ENCODE measurements around the gene MRPS7. TPM values are rescaled to one million over a fixed set of nuclear protein-coding genes. Genes with fewer than 3 reads are reported as not detected.
A peak's percentile ranks its signal among the peaks of the same experiment; 100 is the strongest.

Gene MRPS7
- total and polyA plus RNA-seq, 2 of the 8 experiments (the other 6 are each of a cell fraction or from before 2014, with no cell fraction given): 63.4 to 79.4 TPM

- H3K79me2 ChIP-seq (ENCODE audit: control insufficient read depth in 1 of 2, insufficient read depth in 2 of 2, low read length in 2 of 2): no peaks in the 10 kb centered on the region
- H3K23ac ChIP-seq (ENCODE audit: insufficient read length): no peak overlapping the region
- peaks cover 14 to 29% of the 10 kb centered on the region in 2 experiments for H4K20me1 ChIP-seq (replicated peaks in 1 of 2; ENCODE audit: control insufficient read depth in 1 of 2, insufficient read depth in 2 of 2, low read length in 2 of 2)
- H3K4me2 ChIP-seq (ENCODE audit: insufficient read depth in 1 of 2, low read depth in 2 of 2, low read length in 2 of 2): no peak overlapping the region
- H3K4ac ChIP-seq (replicated peaks; ENCODE audit: insufficient read length, low read depth, low read length): no peak overlapping the region
- no peak overlapping the region for H3K56ac ChIP-seq (replicated peaks; ENCODE audit: insufficient read length, low read depth, low read length)
- 83% methylated on average over 13 of the region's 13 CpGs; no CpG with 5 or more reads in 1 of the 2 experiments for WGBS, 2 experiments (ENCODE audit: extremely low coverage in 1 of 2, insufficient coverage in 1 of 2, insufficient read length in 1 of 2, insufficient replicate concordance in 2 of 2, low coverage in 1 of 2, low lambda C conversion rate in 2 of 2, missing lambda C conversion rate in 1 of 2)
- H3K14ac ChIP-seq (ENCODE audit: insufficient read length): no peak overlapping the region
- no peaks in the 10 kb centered on the region for H3K27me3 ChIP-seq (replicated peaks in 1 of 4; ENCODE audit: control insufficient read depth in 3 of 4, extremely low read depth in 1 of 4, insufficient read depth in 3 of 4, low read length in 3 of 4)
- H2BK5ac ChIP-seq (ENCODE audit: low read depth, low read length): no peak overlapping the region
- H2AFZ ChIP-seq (ENCODE audit: low read length): no peak overlapping the region
- no peak overlapping the region for H2BK12ac ChIP-seq (ENCODE audit: low read depth, low read length)
- H4K8ac ChIP-seq (ENCODE audit: extremely low read depth, insufficient read depth, low read length): no peak overlapping the region
- no peak overlapping the region for H3K27ac ChIP-seq (ENCODE audit: low read depth, low read length)
- H3K9ac ChIP-seq (replicated peaks in 1 of 4; ENCODE audit: extremely low read depth in 1 of 4, low read depth in 3 of 4, low read length in 3 of 4): no peak overlapping the region
- H3K9me3 ChIP-seq (ENCODE audit: insufficient read depth in 2 of 2, low read depth in 1 of 2, low read length in 1 of 2): no peaks in the 10 kb centered on the region
- CTCF ChIA-PET (ENCODE audit: partially characterized antibody): interaction anchor here (0.6 to 16.5 kb wide), 22 partner anchors 9 to 186 kb away, joined by 3 to 369 read pairs (median 6); partner anchors contain the start of genes GGA3, MIF4GD, MRPS7 and NT5C
- no peaks in the 10 kb centered on the region for H3K79me1 ChIP-seq (ENCODE audit: low read depth, low read length)
- H2BK15ac ChIP-seq (ENCODE audit: low read length): no peak overlapping the region
- no peak overlapping the region for H4K5ac ChIP-seq (ENCODE audit: insufficient read length, low read depth, low read length)
- no peak overlapping the region for H2BK120ac ChIP-seq (replicated peaks; ENCODE audit: low read depth, low read length)
- FAIRE-seq: peak; percentile 7
- no peak overlapping the region for H4K91ac ChIP-seq (replicated peaks; ENCODE audit: insufficient read length, low read length)
- DNase-seq (ENCODE audit: low read depth in 1 of 2, low spot score in 2 of 2): peak in 1 of 2 experiments; percentile 72
- H2AK5ac ChIP-seq (ENCODE audit: low read depth, low read length): no peak overlapping the region
- peaks cover 0 to 4% (median 0%) of the 10 kb centered on the region in 4 experiments; a peak in 3 of 7 replicates for H3K4me1 ChIP-seq (replicated peaks in 1 of 4; ENCODE audit: control insufficient read depth in 3 of 4, insufficient read depth in 4 of 4, low read length in 3 of 4)
- H3K18ac ChIP-seq (ENCODE audit: extremely low read depth, low read length): no peak overlapping the region
- peaks cover 37 to 72% (median 66%) of the 10 kb centered on the region in 4 experiments for H3K36me3 ChIP-seq (ENCODE audit: control insufficient read depth in 2 of 4, insufficient read depth in 4 of 4, low read length in 3 of 4)
- H2BK20ac ChIP-seq (ENCODE audit: low read length): no peak overlapping the region
- POLR2A ChIA-PET (ENCODE audit: partially characterized antibody): interaction anchor here (0.6 to 6.3 kb wide), 8 partner anchors 10 to 193 kb away, joined by 3 to 53 read pairs (median 4); partner anchors contain the start of gene MIF4GD
- H3K4me3 ChIP-seq (ENCODE audit: extremely low read depth in 1 of 4, insufficient read depth in 2 of 4, low read depth in 3 of 4, low read length in 4 of 4): no peak overlapping the region
- H3K23me2 ChIP-seq (ENCODE audit: low read depth, low read length): no peaks in the 10 kb centered on the region
- peak; percentile 83 to 96 (median 94) for TF ChIP-seq CTCF (IDR thresholded peaks at IDR 0.05; ENCODE audit: control extremely low read depth in 1 of 3, insufficient read depth in 1 of 3, low read depth in 1 of 3, low read length in 3 of 3)
- TF ChIP-seq EZH2 (IDR thresholded peaks at IDR 0.05; ENCODE audit: low read depth, low read length, severe bottlenecking): no peak
- no peak for TF ChIP-seq KDM5A (IDR thresholded peaks at IDR 0.05; ENCODE audit: low read length)
- no peak for TF ChIP-seq KDM1A (IDR thresholded peaks at IDR 0.05; ENCODE audit: borderline replicate concordance, low read length)
- TF ChIP-seq CREB1 (IDR thresholded peaks at IDR 0.05): peak; percentile 20; the same call in 1 of the 2 replicates
- no peak for TF ChIP-seq RNF2 (IDR thresholded peaks at IDR 0.05; ENCODE audit: borderline replicate concordance, low read depth, low read length, missing control alignments, poor library complexity, severe bottlenecking)
- TF ChIP-seq CBX8 (IDR thresholded peaks at IDR 0.05; ENCODE audit: borderline replicate concordance, low read depth, low read length): no peak
- TF ChIP-seq RXRA (IDR thresholded peaks at IDR 0.05; ENCODE audit: insufficient read depth, low read depth, low read length): 0 out of 2 replicates have a peak, but pooled peaks have one; percentile 48
- TF ChIP-seq SIN3A (conservative IDR thresholded peaks at IDR 0.05 in 1 of 2, IDR thresholded peaks at IDR 0.05 in 1 of 2; ENCODE audit: low read depth in 1 of 2, low read length in 2 of 2): 0 out of 4 replicates have a peak, but pooled peaks of 1 of the 2 experiments have one; percentile 23
Measured at GRCh38 chr17:75238684-75239191, 22.9 kb upstream of the MRPS7 start.
